Stimulated activated CD4-positive, alpha-beta T cell treated with anti-CD3 and anti-CD28 coated beads, Interleukin-4, amount 100 ng/mL, for 48 hours (primary cell): ENCODE data around the gene SERPINF2.
"Not testable (repeated sequence)": the region's sequence is repeated elsewhere in the genome, so short reads cannot be mapped to it uniquely, and the experiment has no call there.

Experiments
- DNase-seq, 2 donors: peaks; one replicate each; pipeline ENCODE4 v3.0.0-alpha.2; 2020; ENCODE audit warnings: low read depth in 2 of 2

The SERPINF2 gene

GRCh38 chr17:1789936-1790335, 47.3 kb downstream of the SERPINF2 start:
- no peak for DNase-seq

- no peak for DNase-seq
Observed at GRCh38 chr17:1792495-1793446, 50.1 kb downstream of the SERPINF2 start.

- DNase-seq: no peak
Observed at GRCh38 chr17:1793447-1793806, 50.8 kb downstream of the SERPINF2 start.

- DNase-seq: no peak
Observed at GRCh38 chr17:1796800-1797199, 54.1 kb downstream of the SERPINF2 start.

- no peak for DNase-seq
Observed at GRCh38 chr17:1797323-1797722, 54.7 kb downstream of the SERPINF2 start.

GRCh38 chr17:1797846-1798245, 55.2 kb downstream of the SERPINF2 start:
- not testable (repeated sequence) for DNase-seq

GRCh38 chr17:1800240-1800639, 57.6 kb downstream of the SERPINF2 start:
- DNase-seq: no peak

- no peak for DNase-seq
Observed at GRCh38 chr17:1800712-1801111, 58.0 kb downstream of the SERPINF2 start.

- no peak for DNase-seq
Observed at GRCh38 chr17:1802429-1802828, 59.8 kb downstream of the SERPINF2 start.

GRCh38 chr17:1803280-1803679, 60.6 kb downstream of the SERPINF2 start:
- no peak for DNase-seq
